Medulla oblongata (tissue), 1 donor: ENCODE measurements around the gene CALHM4.
A peak's percentile ranks its signal among the peaks of the same experiment; 100 is the strongest.

Experiments
- DNase-seq: peaks from one replicate; pipeline ENCODE4 v3.0.0-alpha.2; 2015; ENCODE audit errors: extremely low spot score

The CALHM4 gene, protein sequence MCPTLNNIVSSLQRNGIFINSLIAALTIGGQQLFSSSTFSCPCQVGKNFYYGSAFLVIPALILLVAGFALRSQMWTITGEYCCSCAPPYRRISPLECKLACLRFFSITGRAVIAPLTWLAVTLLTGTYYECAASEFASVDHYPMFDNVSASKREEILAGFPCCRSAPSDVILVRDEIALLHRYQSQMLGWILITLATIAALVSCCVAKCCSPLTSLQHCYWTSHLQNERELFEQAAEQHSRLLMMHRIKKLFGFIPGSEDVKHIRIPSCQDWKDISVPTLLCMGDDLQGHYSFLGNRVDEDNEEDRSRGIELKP

GRCh38 chr6:116553451-116553850 is at the start of gene CALHM4:
TSS of gene CALHM4 (plus strand) at chr6:116553751. CDS start at chr6:116553794, 43 bp downstream.
- DNase-seq: no peak

GRCh38 chr6:116507324-116507723 is 46.2 kb upstream of the CALHM4 start:
- DNase-seq: no peak

- no peak for DNase-seq
These were observed 45.0 kb upstream of the CALHM4 start for GRCh38 chr6:116508527-116508926.

- peak; percentile 47 for DNase-seq
These were observed 42.0 kb upstream of the CALHM4 start, which contains the start of gene CALHM5 for GRCh38 chr6:116511424-116512110. TSS of gene CALHM5 (plus strand) at chr6:116511639. CDS start at chr6:116511697, 58 bp downstream.

DNA sequence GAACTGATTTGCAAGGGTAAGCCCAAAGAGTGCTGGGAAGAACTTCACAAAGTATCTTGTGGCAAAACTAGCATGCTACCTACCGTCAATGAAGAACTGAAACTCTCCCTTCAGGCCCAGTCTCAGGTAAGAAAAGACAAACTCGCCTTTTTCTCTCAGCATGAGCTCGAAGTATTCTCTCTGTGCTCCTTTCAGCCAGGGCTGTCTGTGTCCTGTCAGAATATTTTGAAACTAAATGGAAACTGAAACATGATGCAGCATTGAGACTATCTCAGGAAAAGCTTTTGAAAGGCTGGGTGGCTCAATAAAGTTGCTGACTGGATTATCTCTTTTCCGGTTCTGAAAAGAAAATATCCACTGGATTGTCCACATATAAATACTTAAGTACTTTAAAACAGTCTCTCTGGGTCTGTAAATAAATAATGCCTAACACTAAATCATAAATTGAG is 41.4 kb upstream of the CALHM4 start:
- DNase-seq: peak; percentile 14

- DNase-seq: no peak
These were observed 40.8 kb upstream of the CALHM4 start for GRCh38 chr6:116512734-116513133.

GRCh38 chr6:116513224-116513875 is 40.2 kb upstream of the CALHM4 start:
- no peak for DNase-seq

- no peak for DNase-seq
These were observed 39.4 kb upstream of the CALHM4 start for GRCh38 chr6:116514111-116514510.

- DNase-seq: no peak
These were observed 38.4 kb upstream of the CALHM4 start for GRCh38 chr6:116515141-116515540.

GRCh38 chr6:116518621-116519368 is 34.8 kb upstream of the CALHM4 start:
- DNase-seq: no peak

DNA sequence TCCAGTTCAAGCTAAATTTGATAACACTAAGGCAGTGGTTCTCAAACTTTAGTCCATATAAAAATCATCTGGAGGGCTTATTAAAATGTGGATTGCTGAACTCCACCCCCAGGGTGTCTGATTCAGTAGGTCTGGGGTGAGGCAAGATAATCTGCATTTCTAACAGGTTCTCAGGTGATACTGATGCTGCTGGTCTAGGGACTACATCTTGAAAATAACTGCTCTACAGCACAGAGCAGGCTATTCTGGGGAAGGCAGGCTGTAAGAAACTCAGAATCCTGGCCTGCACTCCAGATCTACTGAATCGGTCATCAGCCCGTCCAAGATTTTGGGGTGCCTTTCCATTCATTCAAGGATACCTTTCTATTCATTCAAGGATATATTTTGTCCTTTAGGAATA is 30.7 kb upstream of the CALHM4 start:
- no peak for DNase-seq

- DNase-seq: no peak
These were observed 29.3 kb upstream of the CALHM4 start for GRCh38 chr6:116524236-116524635.

DNA sequence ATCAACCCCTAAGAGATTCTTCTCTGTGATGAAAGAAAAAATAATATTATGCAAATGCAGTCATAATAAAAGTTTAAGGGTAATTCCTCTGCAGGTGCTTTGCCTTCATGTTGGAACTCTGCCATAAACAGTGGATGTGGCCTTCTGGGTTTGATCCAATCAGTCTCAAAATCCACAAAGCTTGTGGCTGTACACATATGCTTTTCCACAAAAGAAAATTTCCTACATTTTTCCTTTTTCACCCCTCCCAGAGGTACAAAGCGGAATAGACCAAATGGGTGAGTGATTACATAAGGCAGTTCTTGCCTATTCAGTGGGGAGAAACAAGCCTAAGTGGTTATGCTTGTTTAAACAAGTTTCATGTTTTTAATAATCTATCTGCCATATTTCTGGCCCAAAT is 25.4 kb upstream of the CALHM4 start:
- no peak for DNase-seq

DNA sequence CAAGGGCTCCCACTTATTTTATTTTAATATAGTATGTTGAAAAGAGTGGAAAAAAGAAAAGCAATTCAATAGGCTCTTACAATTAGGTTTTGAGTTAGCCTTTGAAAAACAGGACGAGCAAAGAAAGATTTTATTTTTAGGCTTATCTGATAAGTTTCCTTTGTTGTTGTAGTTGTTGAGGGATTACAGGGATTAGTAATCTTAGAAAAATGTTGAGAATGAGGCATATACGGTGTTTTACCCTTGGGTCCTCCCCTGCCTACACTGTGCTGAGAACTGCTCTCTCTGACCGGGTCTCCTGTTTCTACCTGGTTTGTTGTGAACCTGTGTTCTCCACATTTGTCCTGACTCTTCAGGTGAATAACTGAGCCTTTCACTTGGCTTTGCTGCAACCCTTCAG is 24.8 kb upstream of the CALHM4 start:
- DNase-seq: no peak

- no peak for DNase-seq
These were observed 23.9 kb upstream of the CALHM4 start for GRCh38 chr6:116529466-116530290.

GRCh38 chr6:116530436-116530835 is 23.1 kb upstream of the CALHM4 start:
- DNase-seq: no peak

- DNase-seq: peak; percentile 77
These were observed 21.6 kb upstream of the CALHM4 start for GRCh38 chr6:116531675-116532570.

DNA sequence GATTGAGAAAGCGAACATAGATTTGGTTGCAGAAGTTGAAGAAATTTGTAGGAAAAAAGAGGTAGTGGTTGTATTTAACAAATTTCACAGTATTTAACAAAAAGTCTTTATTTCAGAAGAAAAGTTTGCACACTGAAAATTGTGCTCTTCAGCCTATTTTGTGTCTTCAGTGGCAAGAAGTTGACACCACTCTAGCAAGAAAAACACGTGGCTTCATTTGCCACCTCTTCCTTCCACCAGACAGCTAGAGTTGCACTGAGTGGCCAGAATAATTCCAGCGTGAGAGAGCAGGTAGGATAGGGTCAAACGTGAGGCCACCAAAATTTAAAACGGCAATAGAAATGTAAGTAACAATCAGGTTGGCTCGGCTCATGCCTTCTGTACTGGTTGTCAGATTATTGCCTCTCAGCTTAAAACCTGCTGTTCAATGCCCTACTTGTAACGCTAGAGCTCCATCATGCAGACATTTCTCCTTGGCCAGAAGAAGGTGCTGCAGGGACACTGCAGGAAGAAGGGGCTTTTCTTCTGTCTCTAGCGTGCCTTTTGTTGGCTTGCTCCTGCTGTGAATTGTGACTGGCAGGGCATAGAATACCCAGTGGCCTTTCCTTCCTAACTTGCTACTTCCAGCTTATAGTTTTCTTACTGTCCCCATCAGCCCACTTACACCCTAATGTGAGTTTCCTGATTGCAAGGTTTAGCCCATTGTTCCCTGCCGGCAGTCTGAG is 20.2 kb upstream of the CALHM4 start:
- no peak for DNase-seq

DNA sequence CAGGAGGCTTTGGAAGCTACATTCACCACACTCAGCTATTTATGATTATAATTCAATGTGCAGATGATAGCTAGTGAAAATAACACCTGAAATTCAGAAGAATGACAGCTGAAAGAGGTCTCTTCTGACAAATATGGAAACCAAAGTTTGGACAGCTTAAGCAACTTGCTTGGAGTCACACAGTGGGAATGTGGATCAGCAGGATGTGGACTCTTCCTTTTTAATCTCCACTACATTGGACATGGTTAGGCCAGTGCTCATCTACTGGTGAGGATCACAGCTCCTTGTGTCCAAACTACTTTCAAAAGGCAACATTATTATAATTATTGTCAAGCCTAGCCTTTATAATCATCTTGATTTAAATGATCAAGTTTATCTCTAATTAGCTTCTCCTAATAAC is 18.4 kb upstream of the CALHM4 start:
- no peak for DNase-seq
